H9 (cell line): ENCODE results near the gene RAB17. TPM values are rescaled to one million over a fixed set of nuclear protein-coding genes. Genes with fewer than 3 reads are reported as not detected.

Experiments used
- DNase-seq: peaks from one replicate; pipeline ENCODE4 v3.0.0-alpha.2; 2017
- H2AFZ ChIP-seq: one replicate; pipeline ENCODE4 v1.6.1; 2013; ENCODE audit warnings: mild to moderate bottlenecking, low read length, control low read depth, moderate library complexity
- H2AK5ac ChIP-seq: 2 replicates; pipeline ENCODE4 v1.6.1; 2013; ENCODE audit warnings: low read length, control low read depth, mixed read lengths; ENCODE audit not compliant: insufficient read length
- H2BK120ac ChIP-seq: one replicate; pipeline ENCODE4 v1.6.1; 2013; ENCODE audit warnings: low read depth, mild to moderate bottlenecking, low read length, control low read depth, inconsistent platforms; ENCODE audit not compliant: poor library complexity, severe bottlenecking
- H2BK12ac ChIP-seq: 2 replicates; pipeline ENCODE4 v1.6.1; 2013; ENCODE audit warnings: low read length, control low read depth, mixed read lengths, low read depth; ENCODE audit not compliant: insufficient read length
- H2BK15ac ChIP-seq: 2 replicates; pipeline ENCODE4 v1.6.1; 2013; ENCODE audit warnings: low read depth, low read length, control low read depth
- H2BK20ac ChIP-seq: one replicate; pipeline ENCODE4 v1.6.1; 2013; ENCODE audit warnings: low read depth, mild to moderate bottlenecking, low read length, control low read depth, inconsistent platforms; ENCODE audit not compliant: poor library complexity, severe bottlenecking
- H2BK5ac ChIP-seq: 2 replicates; pipeline ENCODE4 v1.6.1; 2013; ENCODE audit warnings: low read length, control low read depth, mixed read lengths; ENCODE audit not compliant: insufficient read length
- H3K14ac ChIP-seq: 2 replicates; pipeline ENCODE4 v1.6.1; 2013; ENCODE audit warnings: low read length, control low read depth; ENCODE audit not compliant: insufficient read depth
- H3K18ac ChIP-seq: 2 replicates; pipeline ENCODE4 v1.6.1; 2013; ENCODE audit warnings: low read depth, mild to moderate bottlenecking, mixed read lengths, low read length, control low read depth; ENCODE audit not compliant: insufficient read length
- H3K23ac ChIP-seq: 2 replicates; pipeline ENCODE4 v1.6.1; 2013; ENCODE audit warnings: low read length, control low read depth, mixed read lengths, low read depth; ENCODE audit not compliant: insufficient read length
- H3K23me2 ChIP-seq: 2 replicates; pipeline ENCODE4 v1.6.1; 2013; ENCODE audit warnings: low read depth, mild to moderate bottlenecking, mixed read lengths, low read length, control low read depth; ENCODE audit not compliant: insufficient read length, poor library complexity, severe bottlenecking
- H3K27ac ChIP-seq: 2 replicates; pipeline ENCODE4 v1.5.1; 2013; ENCODE audit warnings: low read length, control low read depth, mixed read lengths, low read depth; ENCODE audit not compliant: insufficient read length
- H3K27me3 ChIP-seq: 2 replicates; pipeline ENCODE4 v1.6.1; 2013; ENCODE audit warnings: low read length, control low read depth, inconsistent platforms; ENCODE audit not compliant: insufficient read depth
- H3K4ac ChIP-seq: 2 replicates; pipeline ENCODE4 v1.6.1; 2013; ENCODE audit warnings: low read depth, mild to moderate bottlenecking, control low read depth, inconsistent platforms, low read length, moderate library complexity
- H3K4me1 ChIP-seq: 2 replicates; pipeline ENCODE4 v1.6.1; 2013; ENCODE audit warnings: low read length, control low read depth, inconsistent platforms; ENCODE audit not compliant: insufficient read depth
- H3K4me2 ChIP-seq: 2 replicates; pipeline ENCODE4 v1.6.1; 2013; ENCODE audit warnings: low read length, control low read depth, mixed read lengths; ENCODE audit not compliant: insufficient read length, insufficient read depth
- H3K56ac ChIP-seq: 2 replicates; pipeline ENCODE4 v1.6.1; 2013; ENCODE audit warnings: low read depth, mild to moderate bottlenecking, mixed read lengths, low read length, control low read depth; ENCODE audit not compliant: insufficient read length
- H3K79me1 ChIP-seq: 2 replicates; pipeline ENCODE4 v1.6.1; 2013; ENCODE audit warnings: low read depth, mild to moderate bottlenecking, moderate library complexity, low read length, control low read depth, inconsistent platforms; ENCODE audit not compliant: insufficient read depth, poor library complexity, severe bottlenecking
- H3K79me2 ChIP-seq: 2 replicates; pipeline ENCODE4 v1.6.1; 2013; ENCODE audit warnings: low read length, control low read depth, inconsistent platforms; ENCODE audit not compliant: insufficient read depth
- H3K9ac ChIP-seq: 2 replicates; pipeline ENCODE4 v1.6.1; 2013; ENCODE audit warnings: low read length, control low read depth, mixed read lengths; ENCODE audit not compliant: insufficient read length; ENCODE audit errors: extremely low read depth
- H3K9me3 ChIP-seq: one replicate; pipeline ENCODE4 v1.6.1; 2013; ENCODE audit warnings: low read depth, low read length, inconsistent platforms; ENCODE audit not compliant: control insufficient read depth
- H3T11ph ChIP-seq: one replicate; pipeline ENCODE4 v1.6.1; 2013; ENCODE audit warnings: mild to moderate bottlenecking, low read length, control low read depth, inconsistent platforms
- H4K20me1 ChIP-seq: one replicate; pipeline ENCODE4 v1.6.1; 2013; ENCODE audit not compliant: control insufficient read depth, insufficient read length, insufficient read depth
- H4K5ac ChIP-seq: 2 replicates; pipeline ENCODE4 v1.6.1; 2013; ENCODE audit warnings: low read depth, mild to moderate bottlenecking, mixed read lengths, low read length, control low read depth; ENCODE audit not compliant: insufficient read length
- H4K8ac ChIP-seq: replicated peaks from 2 replicates; pipeline ENCODE4 v1.6.1; 2013; ENCODE audit warnings: low read length, control low read depth, mixed read lengths, low read depth; ENCODE audit not compliant: insufficient read length
- H4K91ac ChIP-seq: 2 replicates; pipeline ENCODE4 v1.6.1; 2013; ENCODE audit warnings: low read depth, mild to moderate bottlenecking, moderate library complexity, mixed read lengths, low read length, control low read depth; ENCODE audit not compliant: insufficient read length
- H3K27ac Mint-ChIP-seq, 3 experiments: 2 replicates in 2 of 3; 3 replicates in 1 of 3; pipeline ENCODE4 v1.8.0; 2020 to 2021; ENCODE audit warnings: mixed read lengths in 3 of 3, mild to moderate bottlenecking in 1 of 3, moderate library complexity in 1 of 3
- H3K27me3 Mint-ChIP-seq: 2 replicates; pipeline ENCODE4 v1.8.0; 2021; ENCODE audit warnings: low read depth, mild to moderate bottlenecking, moderate library complexity, mixed read lengths
- H3K36me3 Mint-ChIP-seq, 3 experiments: 2 replicates in 2 of 3; 3 replicates in 1 of 3; pipeline ENCODE4 v1.8.0; 2020 to 2021; ENCODE audit warnings: low read depth in 3 of 3, mixed read lengths in 3 of 3; ENCODE audit not compliant: insufficient read depth in 1 of 3
- H3K4me1 Mint-ChIP-seq, 2 experiments: 2 replicates each; pipeline ENCODE4 v1.8.0; 2020; ENCODE audit warnings: mixed read lengths in 2 of 2
- H3K4me3 Mint-ChIP-seq, 2 experiments: 2 replicates in 1 of 2; 3 replicates in 1 of 2; pipeline ENCODE4 v1.8.0; 2020 to 2021; ENCODE audit warnings: mild to moderate bottlenecking in 2 of 2, mixed read lengths in 2 of 2, moderate library complexity in 1 of 2
- H3K9me3 Mint-ChIP-seq, 2 experiments: 2 replicates in 1 of 2; 3 replicates in 1 of 2; pipeline ENCODE4 v1.8.0; 2020; ENCODE audit warnings: mild to moderate bottlenecking in 2 of 2, mixed read lengths in 2 of 2, moderate library complexity in 1 of 2
- CTCF ChIP-seq: fragments of 200-600 bp; sonication (generic); conservative IDR thresholded peaks from 3 replicates; pipeline ENCODE4 v1.8.0; 2021; ENCODE audit warnings: antibody characterized with exemption, mild to moderate bottlenecking
- WGBS: extraction: QIAGEN DNeasy Blood & Tissue Kit; methylation state at CpG from one replicate; pipeline ENCODE4 v1.1.7; 2013; ENCODE audit warnings: missing lambda C conversion rate, low lambda C conversion rate, mixed read lengths; ENCODE audit not compliant: insufficient read length; ENCODE audit errors: extremely low coverage; 5-methylcytosine and 5-hydroxymethylcytosine counted together
- total RNA-seq: library from RNA; stranded (reverse); gene quantifications from 2 replicates; pipeline ENCODE4 v1.2.1, GENCODE V29; 2021

RAB17 gene
- total RNA-seq, 1 experiment from 2014 or later = 31.9 TPM

DNA sequence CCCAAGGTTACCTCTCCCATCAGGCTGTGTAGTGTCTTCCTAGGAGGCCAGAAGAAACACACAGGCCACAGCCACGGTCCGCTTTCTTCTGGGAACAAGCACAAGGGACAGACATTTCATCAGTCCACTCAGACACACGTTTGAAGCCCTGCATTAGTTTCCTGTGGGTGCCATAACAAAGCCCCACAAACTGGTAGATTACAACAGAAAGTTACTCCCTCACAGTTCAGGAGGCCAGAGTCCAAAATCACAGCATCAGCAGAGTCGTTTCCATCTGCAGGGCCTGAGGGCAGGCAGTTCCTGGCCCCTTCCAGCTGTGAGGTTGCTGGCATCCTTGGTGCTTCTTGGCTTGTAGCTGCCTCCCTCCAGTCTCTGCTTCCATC, 32.9 kb downstream of the RAB17 start:
- Histone ChIP-seq H2AK5ac (no peak overlapping the region), H2BK5ac (no peak overlapping the region), H2BK120ac (no peak overlapping the region), H3K27me3 (no peaks in the 10 kb centered on the region), H3T11ph (no peak overlapping the region), H3K27ac (no peak overlapping the region), H3K14ac (no peak overlapping the region), H4K5ac (no peak overlapping the region), H3K79me1 (no peaks in the 10 kb centered on the region), H3K4ac (no peak overlapping the region), H2AFZ (no peak overlapping the region), H2BK20ac (no peak overlapping the region), H4K8ac (no peak overlapping the region), H3K79me2 (no peaks in the 10 kb centered on the region), H4K20me1 (no peaks in the 10 kb centered on the region), H3K56ac (no peak overlapping the region), H3K23me2 (no peaks in the 10 kb centered on the region), H3K4me1 (no peaks in the 10 kb centered on the region), H3K9me3 (peaks cover 4% of the 10 kb centered on the region), H3K18ac (no peak overlapping the region), H4K91ac (no peak overlapping the region), H2BK12ac (no peak overlapping the region), H3K4me2 (no peak overlapping the region), H3K9ac (no peak overlapping the region), H3K23ac (no peak overlapping the region), H2BK15ac (no peak overlapping the region)
- Mint-ChIP-seq H3K9me3 (peaks cover 10 to 23% of the 10 kb centered on the region in 2 experiments; a peak in 4 of 5 replicates), H3K36me3 (peaks cover 6 to 20% (median 8%) of the 10 kb centered on the region in 3 experiments; a peak in 4 of 7 replicates), H3K27ac (no peak overlapping the region), H3K4me3 (no peak overlapping the region), H3K27me3 (peaks cover 11% of the 10 kb centered on the region), H3K4me1 (no peaks in the 10 kb centered on the region)
- WGBS = no CpG with 5 or more reads among the region's 4 CpGs
- TF ChIP-seq CTCF = no peak
- DNase-seq = no peak
